Measurements from ENCODE around the gene CCDC116. TPM values are rescaled to one million over a fixed set of nuclear protein-coding genes. Genes with fewer than 3 reads are reported as not detected.

The CCDC116 gene
- total and polyA plus RNA-seq, 2 experiments from 2014 or later, result 0.30 to 1.5 TPM

GRCh38 chr22:21598302-21598701, 34.3 kb upstream of the CCDC116 start:
- DNase-seq (ENCODE audit: low spot score), result no peak
- peaks cover 97% of the 10 kb centered on the region for H4K20me1 ChIP-seq (ENCODE audit: insufficient read depth, poor library complexity, severe bottlenecking)
- TF ChIP-seq EZH2phosphoT487 (IDR thresholded peaks at IDR 0.05; ENCODE audit: low read depth, severe bottlenecking, unreplicated experiment) (no peak), EZH2 (IDR thresholded peaks at IDR 0.05; ENCODE audit: borderline replicate concordance) (no peak), CTCF (IDR thresholded peaks at IDR 0.05; ENCODE audit: poor library complexity) (no peak)

GRCh38 chr22:21599053-21599893, 33.3 kb upstream of the CCDC116 start:
- no peak overlapping the region for H3K4me2 ChIP-seq
- H3K79me2 ChIP-seq, result peaks cover 100% of the 10 kb centered on the region
- H3K4me1 ChIP-seq (ENCODE audit: insufficient read depth), result no peaks in the 10 kb centered on the region
- H3K4me3 ChIP-seq, result no peak overlapping the region
- WGBS (ENCODE audit: low lambda C conversion rate, missing lambda C conversion rate), result 98% methylated on average over 6 of the region's 6 CpGs
- no peaks in the 10 kb centered on the region for H3K9me3 ChIP-seq (ENCODE audit: low read depth)
- no peak overlapping the region for H3K27ac ChIP-seq
- H3K27me3 ChIP-seq, result no peaks in the 10 kb centered on the region
- no peak overlapping the region for H2AFZ ChIP-seq
- no peak for TF ChIP-seq CTCF (IDR thresholded peaks at IDR 0.05; ENCODE audit: poor library complexity)
- no peak for TF ChIP-seq EZH2phosphoT487 (IDR thresholded peaks at IDR 0.05; ENCODE audit: low read depth, severe bottlenecking, unreplicated experiment)
- TF ChIP-seq EZH2 (IDR thresholded peaks at IDR 0.05; ENCODE audit: borderline replicate concordance), result no peak
- no peaks in the 10 kb centered on the region for H3K9me2 ChIP-seq (replicated peaks; ENCODE audit: insufficient read depth)
- H3K36me3 ChIP-seq (replicated peaks; ENCODE audit: insufficient read depth, low read depth), result no peaks in the 10 kb centered on the region
- H4K20me1 ChIP-seq (ENCODE audit: insufficient read depth, poor library complexity, severe bottlenecking), result peaks cover 97% of the 10 kb centered on the region
- DNase-seq (ENCODE audit: low spot score), result no peak

More at GRCh38 chr22:21598302-21598701, 34.3 kb upstream of the CCDC116 start:
- 96% methylated on average over 3 of the region's 3 CpGs for WGBS (ENCODE audit: low lambda C conversion rate, missing lambda C conversion rate)
- Histone ChIP-seq H3K27me3 (no peaks in the 10 kb centered on the region), H2AFZ (no peak overlapping the region), H3K9me2 (replicated peaks; ENCODE audit: insufficient read depth) (no peaks in the 10 kb centered on the region), H3K4me3 (no peak overlapping the region), H3K36me3 (replicated peaks; ENCODE audit: insufficient read depth, low read depth) (no peaks in the 10 kb centered on the region), H3K4me2 (no peak overlapping the region), H3K79me2 (peaks cover 100% of the 10 kb centered on the region), H3K27ac (no peak overlapping the region), H3K9me3 (ENCODE audit: low read depth) (no peaks in the 10 kb centered on the region), H3K4me1 (ENCODE audit: insufficient read depth) (no peaks in the 10 kb centered on the region)

- Histone ChIP-seq H3K27ac (no peak overlapping the region), H3K4me1 (ENCODE audit: insufficient read depth) (no peaks in the 10 kb centered on the region), H3K79me2 (peaks cover 100% of the 10 kb centered on the region), H3K9me2 (replicated peaks; ENCODE audit: insufficient read depth) (no peaks in the 10 kb centered on the region), H3K9me3 (ENCODE audit: low read depth) (no peaks in the 10 kb centered on the region), H3K4me2 (no peak overlapping the region), H3K36me3 (replicated peaks; ENCODE audit: insufficient read depth, low read depth) (no peaks in the 10 kb centered on the region), H4K20me1 (ENCODE audit: insufficient read depth, poor library complexity, severe bottlenecking) (peaks cover 99% of the 10 kb centered on the region), H2AFZ (no peak overlapping the region), H3K27me3 (no peaks in the 10 kb centered on the region), H3K4me3 (no peak overlapping the region)
- no peak for TF ChIP-seq EZH2phosphoT487 (IDR thresholded peaks at IDR 0.05; ENCODE audit: low read depth, severe bottlenecking, unreplicated experiment)
- no peak for TF ChIP-seq CTCF (IDR thresholded peaks at IDR 0.05; ENCODE audit: poor library complexity)
- no peak for TF ChIP-seq EZH2 (IDR thresholded peaks at IDR 0.05; ENCODE audit: borderline replicate concordance)
- no peak for DNase-seq (ENCODE audit: low spot score)
- WGBS (ENCODE audit: low lambda C conversion rate, missing lambda C conversion rate), result 96% methylated on average over 6 of the region's 6 CpGs
Observed at GRCh38 chr22:21602579-21602978, 30.0 kb upstream of the CCDC116 start.

Data from hepatocyte (in vitro differentiated cells).